NCI-H345 (cell line): ENCODE results near the gene PYGB.

Source experiments
- DNase-seq: peaks from one replicate; lab custom pipeline; 2025; lab: John Stamatoyannopoulos, UW

PYGB gene

DNA sequence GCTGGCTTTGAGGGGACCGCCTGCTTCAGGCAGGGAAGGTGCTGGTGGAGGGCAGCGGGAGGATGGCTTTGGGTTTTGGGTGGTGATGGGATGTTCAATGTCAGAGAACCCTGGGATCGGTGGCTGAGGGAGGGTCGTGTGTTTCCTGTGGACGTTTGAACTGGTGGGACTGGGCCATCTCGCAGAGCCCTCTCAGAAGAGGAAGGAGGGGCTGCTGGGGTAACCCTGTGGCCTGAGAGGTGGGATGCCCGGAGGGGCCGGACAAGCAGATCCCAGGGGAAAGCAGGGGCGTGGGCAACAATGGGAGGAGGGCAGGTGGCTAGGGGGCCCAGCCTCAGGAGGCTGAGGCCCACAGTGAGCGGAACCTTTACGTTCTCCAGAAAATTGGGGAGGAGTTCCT is 34.9 kb downstream of the PYGB start:
- no peak for DNase-seq

DNA sequence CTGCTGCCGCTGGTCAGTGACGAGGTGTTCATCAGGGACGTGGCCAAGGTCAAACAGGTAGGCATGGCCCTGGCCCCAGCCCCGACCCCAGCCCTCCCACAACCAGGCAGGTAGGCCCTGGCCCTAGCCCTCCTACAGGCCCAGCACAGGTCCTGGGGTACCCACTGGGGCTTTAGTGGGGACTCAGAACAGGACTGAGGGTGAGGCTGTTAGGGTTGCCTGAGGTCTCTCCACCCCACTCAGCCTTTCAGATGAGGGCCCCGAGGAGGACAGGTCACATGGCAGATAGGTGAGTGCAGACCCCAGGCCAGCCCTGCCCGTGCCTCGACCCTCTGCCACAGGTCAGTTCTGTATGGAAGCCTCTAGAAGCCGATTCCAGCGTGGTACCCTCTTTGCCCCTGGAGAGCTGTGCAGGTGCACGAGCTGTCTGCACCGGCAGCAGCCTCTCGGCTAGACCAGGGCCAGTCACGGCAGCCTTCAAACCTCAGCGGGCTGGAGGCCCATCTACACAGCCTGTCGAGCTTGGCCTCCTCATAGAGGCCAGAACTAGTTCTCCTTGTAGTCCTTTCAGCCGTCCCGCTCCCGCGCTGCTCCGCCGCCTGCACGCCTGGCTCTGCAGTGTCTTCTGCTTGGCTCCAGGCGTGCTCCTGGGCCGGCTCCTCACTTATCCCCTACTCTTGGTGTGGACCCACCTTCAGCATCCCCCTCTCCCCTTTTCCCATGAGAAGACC is 35.5 kb downstream of the PYGB start:
- DNase-seq, result no peak

DNA sequence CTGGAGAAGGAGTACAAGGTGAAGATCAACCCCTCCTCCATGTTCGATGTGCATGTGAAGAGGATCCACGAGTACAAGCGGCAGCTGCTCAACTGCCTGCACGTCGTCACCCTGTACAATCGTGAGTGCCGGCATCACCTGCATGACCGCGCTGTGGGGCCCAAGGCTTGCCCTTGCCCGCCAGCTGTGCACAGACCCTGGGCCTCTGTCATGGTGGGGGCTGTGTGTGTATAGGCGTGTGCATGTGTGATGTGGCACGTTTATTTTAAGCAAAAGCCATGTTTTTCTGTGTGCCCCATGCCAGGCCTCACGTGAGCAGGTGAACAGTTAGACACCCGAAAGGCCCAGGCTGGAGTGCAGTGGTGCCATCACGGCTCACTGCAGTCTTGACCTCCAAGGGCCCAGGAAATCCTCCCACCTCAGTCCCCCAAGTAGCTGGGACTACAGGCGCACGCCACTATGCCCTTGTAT is 36.3 kb downstream of the PYGB start:
- no peak for DNase-seq

DNA sequence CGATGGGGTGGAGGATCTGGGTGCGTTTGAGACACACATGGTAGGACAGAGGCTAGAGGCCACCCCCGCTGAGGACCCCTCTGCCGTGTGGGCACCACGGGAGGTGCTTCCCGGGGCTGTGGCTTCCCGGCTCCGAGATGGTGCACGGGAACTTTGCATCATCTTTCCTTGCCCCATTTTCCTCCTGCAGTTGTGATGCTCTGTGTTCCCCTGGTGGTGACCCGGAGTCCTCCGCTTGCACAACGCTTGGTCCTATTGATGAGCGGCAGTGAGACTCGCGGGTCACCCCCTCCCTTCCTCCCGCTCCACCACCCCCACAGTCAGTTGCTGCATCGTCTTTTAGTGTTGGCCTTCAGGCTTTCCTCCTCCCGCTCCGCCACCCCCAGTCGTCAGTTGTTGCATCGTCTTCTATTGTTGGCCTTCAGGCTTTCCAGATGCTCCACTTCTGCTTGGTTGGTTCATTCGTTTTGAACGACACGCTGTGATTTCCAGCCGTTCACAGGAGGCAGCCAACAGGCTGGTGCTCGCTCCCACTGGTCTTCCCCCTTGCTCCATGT is 37.3 kb downstream of the PYGB start:
- no peak for DNase-seq

DNA sequence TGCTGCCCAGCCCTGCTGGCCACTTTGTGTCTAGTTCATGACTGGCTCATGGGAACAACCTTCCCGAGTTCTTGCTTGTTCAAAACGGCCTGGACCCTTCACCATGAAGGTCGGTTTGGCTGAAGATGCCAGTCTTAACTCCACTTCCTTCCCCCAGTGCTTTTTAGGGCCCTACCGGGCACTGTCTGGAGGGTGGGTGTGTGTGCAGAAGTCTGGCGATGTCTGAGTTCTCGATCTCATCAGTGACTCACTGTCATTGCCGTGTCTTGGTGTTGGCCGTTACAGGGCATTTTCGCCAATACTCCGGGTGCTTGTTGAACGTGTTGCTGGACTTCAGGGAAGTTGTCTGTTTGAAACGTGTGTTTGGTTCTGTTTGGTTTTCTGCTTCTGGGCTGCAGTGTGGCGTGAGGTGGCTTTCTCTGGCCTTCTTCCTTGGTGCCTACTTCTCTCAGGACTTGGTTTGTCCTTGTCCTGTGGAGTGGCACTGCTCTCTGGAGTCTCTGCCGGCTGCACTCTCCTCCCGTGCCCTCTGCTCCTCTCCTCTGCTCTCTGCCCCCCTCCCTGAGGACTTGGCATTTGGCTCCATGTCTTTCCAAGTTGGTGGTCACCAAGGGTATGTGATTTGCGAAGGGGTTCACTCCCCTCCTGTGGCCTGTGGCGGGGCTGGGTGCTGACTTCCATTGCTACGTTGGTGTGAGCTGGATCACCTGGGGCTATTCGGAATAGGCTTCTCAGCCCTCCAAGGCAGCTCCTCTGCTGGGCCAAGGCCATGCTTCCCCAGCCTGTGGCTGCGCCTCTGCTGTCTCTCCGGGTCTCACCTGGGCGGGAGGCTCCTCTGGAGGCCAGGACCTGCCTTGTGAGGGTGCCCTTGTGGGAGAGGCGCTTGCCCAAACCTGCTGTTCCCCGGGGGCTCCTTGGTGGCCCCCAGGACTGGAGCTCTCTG is 38.2 kb downstream of the PYGB start:
- no peak for DNase-seq

DNA sequence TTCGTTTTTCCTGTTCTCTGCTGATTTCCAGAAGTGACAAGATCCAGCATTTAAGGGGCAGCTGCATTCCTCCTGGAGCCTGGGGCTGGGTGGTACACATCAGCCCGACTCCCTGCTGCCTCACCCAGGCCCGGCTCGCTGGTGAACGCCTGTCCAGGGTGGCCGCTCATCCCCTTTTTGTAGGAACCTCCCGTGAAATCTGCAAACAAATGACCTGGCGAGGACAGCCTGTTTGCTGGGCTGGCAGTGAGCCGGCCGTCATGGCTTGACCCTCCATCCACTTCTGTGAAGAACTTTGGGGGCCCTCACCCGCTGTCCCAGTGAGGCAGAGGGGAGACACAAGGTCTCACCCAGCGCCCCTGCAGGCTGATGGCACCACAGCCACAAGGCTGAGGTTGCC is 39.0 kb downstream of the PYGB start:
- no peak for DNase-seq

DNA sequence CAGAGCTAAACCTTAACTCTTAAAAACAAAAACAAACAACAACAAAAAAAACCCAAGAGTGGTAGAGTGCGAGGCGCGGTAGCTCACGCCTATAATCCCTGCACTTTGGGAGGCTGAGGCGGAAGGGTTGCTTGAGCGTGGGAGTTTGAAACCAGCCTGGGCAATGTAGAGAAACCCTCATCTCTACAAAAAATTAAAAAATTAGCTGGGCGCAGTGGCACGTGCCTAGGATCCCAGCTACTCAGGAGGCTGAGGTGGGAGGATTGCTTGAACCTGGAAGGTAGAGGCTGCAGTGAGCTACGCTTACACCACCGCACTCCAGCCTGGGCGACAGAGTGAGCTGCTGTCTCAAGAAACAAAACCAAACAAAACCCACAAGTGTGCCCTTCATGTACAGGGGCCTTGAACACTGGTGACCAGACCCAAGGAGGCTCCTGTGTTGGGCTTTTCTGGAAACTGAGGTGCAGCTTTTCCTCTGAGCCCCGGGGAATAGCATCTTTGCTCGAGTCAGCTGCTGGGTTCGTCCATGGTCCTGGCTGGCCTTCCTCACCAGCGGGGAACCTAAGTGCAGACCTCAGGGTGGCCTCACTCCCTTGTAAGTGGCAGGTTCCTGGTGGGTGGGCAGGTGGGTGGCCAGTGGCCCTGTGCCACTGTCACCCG is 39.9 kb downstream of the PYGB start:
- no peak for DNase-seq

DNA sequence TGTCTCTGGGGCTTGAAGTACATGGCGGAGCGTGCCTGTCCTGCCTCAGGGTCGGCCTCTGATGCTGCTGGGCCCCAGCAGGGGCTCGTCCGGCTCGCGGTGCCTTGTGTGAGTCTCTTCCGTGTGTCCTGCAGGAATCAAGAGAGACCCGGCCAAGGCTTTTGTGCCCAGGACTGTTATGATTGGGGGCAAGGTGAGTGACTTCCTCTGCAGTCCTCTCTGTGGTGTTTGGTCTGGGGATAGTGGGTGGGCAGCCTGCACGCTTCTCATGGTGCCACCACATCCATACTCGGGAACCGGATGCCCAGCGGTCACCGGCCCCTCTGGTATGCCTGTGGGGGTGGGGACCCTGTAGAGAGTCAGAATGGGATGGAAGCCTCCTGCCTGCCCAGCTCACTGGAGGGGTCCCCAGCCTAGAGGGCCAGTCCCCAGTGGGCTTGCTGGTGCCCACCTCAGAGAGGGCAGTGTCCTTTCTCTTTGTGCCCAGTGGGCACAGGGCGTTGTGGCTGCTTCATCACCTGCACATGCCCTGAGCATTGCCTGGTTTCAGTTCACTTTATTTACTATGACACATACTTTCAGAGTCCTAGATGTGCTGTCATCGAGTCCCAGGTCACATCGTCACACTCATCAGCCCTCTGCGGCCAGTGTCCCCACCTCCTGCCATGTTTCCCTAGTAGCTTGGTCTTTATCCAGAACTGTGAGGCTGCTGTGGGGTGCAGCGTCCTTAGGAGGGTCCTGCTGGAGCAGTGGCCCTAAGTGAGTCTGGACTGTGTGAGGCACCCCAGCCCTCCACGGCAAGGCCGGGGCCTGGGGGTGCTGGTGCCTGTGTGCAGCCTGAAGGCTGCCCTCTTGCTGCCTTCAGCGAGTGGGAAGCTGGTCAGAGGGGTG is 40.7 kb downstream of the PYGB start:
- DNase-seq, result no peak

DNA sequence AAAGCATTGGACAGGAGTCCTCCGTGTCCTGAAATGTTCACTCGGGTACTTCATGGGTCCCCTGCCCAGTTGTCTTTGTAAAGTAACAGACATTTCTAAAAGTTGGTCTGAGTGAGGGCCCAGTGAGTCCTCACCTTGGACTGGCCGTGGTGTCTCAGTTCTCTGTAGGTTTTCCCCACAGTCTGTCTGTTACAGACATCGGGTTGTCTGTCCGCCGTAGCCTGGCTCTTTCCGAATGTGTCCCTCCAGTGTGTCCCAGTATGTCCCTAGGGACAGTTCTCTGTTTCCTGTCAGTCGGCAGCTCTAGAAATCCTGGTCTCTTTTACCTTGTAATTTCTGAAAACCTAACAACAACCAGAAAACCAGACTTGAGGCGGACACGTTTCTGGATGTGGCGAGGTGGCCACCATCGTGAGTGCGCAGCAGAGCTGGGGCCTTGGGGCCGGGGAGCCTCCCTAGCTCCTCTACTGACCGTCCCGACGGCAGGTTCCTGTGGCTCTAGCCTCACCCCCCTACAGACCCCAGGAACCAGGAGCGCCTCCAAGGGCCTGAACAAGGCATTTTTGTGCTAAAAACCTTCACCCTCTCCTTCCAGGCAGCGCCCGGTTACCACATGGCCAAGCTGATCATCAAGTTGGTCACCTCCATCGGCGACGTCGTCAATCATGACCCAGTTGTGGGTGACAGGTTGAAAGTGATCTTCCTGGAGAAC is 42.2 kb downstream of the PYGB start:
- no peak for DNase-seq

DNA sequence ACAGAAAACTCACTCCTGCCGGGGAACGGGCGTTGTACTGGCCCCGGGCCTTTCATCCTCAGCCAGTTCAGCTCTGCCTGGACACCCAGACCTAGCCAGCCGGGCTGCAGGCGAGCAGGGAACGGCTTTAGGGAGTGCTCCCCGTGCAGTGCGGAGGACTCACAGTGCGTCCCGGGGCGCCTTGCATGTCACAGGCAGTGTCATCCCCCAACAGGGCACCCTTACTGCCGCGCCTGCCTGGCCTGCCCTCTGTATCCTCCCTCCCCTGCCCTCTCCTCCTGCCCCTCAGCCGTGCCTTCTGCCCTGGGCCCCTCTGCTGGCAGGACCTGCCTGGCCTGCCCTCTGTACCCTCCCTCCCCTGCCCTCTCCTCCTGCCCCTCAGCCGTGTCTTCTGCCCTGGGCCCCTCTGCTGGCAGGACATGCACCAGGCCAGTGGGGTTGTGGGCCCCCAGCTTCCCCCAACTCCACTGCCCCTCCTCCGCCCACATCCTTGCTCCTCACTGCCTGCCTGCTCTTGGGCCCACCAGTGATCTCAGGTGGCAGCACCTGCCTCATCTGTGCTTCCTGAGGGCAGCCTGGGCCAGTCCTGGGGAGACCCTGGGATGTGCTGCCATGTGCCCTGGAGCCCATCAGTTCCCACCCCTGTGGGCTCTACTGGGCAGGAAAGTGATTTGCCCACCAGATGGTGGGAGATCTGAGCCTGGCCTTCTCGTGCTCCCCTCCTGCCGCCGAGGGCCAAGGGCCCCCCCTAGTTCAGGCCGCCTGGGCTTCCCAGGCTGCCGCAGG is 43.0 kb downstream of the PYGB start:
- DNase-seq, result no peak

DNA sequence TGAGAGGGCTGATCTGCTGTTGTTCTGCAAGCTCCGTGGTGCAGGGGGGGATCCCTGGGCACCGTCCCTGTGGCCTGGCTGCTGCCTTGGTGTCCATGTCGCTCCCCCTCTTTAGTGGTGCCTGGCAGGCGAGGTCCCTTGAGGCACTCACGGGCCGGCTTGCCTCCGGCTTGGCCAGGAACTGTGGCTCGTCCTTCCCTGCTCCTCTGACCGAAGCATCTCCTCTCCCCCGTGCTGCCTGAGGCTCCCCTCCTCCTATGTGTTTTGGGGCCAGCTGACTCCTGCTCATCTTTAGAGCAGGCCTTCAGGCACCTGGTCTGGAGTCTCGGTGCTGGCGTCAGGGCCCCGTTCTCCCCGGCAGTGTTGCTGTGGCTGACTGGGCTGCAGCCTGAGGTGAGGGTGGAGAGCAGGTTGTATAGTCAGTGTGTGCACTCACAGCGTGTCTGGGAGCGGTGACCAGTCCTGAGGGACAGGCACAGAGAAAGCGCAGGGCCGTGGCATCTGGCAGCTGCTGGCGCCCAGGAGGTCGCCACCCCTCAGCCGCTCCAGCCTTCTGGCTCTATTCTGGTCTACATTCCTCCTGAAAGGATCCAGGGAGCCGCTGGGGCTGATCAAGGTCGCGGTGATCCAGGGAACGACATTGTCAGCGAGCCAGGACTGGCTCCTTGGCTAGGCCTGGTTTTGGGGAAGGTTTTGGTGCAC is 43.7 kb downstream of the PYGB start:
- DNase-seq, result no peak

DNA sequence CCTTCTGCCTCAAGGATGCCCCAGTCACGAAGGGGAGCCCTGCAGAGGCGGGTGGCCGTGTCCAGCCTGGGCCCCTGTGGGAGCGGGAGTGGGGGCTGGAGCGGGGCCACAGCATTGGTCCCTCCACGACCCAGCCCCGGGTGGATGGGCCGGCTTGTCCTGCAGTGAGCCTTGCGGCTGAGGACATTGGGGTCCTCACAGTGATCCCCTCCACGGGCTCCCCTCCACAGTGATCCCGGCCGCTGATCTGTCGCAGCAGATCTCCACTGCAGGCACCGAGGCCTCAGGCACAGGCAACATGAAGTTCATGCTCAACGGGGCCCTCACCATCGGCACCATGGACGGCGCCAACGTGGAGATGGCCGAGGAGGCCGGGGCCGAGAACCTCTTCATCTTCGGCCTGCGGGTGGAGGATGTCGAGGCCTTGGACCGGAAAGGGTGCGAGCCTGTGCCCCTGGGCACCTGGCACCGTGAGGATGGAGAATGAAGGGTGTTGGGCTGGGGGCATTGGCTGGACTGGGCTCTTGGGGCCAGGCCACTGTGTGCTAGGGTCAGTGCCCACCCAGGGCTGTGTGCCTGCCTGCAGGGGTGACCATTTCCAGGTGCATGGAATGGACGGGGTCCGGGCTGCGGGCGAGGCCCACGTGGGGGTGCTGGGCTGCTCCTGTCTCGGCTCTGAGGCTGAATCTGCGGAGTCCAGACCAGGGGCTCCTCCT is 44.4 kb downstream of the PYGB start:
- DNase-seq, result no peak

DNA sequence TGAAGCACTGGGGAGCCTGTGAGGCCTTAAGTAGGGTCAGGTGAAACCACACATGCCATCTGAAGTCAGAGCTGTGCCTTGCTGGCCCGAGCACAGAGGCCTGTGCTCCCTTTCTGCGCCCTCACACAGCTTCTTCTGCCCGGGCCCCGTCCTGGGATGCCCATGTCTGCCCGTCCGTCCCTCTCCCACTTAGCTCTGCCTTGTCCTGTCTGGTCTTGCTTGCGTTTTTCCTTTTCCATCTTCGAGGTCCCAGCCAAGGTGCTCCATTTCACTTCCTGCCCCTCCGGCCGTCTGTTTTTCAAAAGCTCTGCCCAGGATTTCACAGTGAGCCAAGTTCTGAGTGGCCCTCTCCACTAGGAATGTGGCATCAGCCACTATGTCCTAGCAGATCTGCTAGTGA is 45.6 kb downstream of the PYGB start:
- DNase-seq, result no peak

DNA sequence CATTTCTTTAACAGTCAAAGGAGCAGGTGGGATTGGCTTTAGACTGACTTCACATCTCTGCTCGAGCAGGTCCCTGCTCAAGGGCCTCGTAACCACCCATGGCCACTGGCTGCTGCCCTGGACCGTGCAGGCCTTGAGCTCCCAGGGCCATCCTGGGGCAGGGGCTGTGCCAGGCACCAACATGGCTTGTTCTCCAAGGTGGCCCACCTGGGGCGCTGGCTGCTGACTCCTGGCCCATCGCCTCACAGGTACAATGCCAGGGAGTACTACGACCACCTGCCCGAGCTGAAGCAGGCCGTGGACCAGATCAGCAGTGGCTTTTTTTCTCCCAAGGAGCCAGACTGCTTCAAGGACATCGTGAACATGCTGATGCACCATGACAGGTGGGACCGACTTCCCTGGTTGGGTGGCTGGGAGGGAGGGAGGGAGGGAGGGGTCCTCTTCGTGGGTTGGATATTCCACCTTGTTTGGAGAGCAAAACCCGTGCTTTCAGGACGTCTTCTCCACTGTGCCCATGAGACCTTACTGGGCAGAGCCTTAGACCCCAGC is 46.1 kb downstream of the PYGB start:
- no peak for DNase-seq

DNA sequence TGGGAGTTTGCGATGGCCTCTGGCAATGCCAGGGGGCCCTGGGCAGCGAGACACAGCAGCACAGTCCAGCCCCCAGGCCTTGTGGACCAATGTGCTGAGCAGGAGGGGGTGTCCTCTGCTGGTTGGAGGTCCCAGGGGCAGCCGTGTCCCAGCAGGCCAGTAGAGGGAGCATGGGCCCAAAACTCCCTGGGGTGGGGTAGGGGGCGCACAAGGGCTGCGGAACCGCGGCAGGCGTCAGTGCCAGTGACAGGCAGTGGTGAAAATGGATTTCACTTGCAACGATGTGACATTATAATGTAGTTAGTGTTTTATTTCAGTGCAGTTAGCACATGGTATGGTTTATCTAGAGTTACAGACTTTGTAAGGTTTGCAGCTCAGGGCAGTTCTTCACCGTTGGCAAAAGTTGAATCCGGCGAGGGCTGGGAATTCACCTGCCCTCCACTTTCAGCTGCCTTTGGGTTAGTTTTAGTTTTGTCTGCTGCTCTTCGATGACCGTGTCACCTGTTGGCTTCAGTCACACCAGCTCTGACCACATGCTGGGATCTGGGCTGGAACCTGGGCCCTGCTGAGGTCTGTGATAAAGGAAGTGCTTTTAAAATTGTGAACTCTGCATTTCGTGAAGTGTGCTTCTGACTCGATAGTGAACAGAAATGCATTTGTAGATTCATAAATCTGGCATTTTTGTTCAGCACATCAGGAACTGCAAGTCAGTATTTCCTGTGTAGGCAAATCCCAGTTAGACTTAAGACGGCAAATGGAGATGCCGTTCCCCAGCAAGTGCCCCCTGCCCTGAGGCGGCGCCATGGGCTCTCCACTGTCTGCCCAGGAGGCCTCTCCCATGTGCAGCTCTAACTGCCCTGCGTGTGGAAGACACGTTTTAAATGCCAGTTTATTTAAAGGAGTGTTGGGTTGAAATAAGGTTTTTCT is 46.8 kb downstream of the PYGB start:
- peak; percentile 48 for DNase-seq

DNA sequence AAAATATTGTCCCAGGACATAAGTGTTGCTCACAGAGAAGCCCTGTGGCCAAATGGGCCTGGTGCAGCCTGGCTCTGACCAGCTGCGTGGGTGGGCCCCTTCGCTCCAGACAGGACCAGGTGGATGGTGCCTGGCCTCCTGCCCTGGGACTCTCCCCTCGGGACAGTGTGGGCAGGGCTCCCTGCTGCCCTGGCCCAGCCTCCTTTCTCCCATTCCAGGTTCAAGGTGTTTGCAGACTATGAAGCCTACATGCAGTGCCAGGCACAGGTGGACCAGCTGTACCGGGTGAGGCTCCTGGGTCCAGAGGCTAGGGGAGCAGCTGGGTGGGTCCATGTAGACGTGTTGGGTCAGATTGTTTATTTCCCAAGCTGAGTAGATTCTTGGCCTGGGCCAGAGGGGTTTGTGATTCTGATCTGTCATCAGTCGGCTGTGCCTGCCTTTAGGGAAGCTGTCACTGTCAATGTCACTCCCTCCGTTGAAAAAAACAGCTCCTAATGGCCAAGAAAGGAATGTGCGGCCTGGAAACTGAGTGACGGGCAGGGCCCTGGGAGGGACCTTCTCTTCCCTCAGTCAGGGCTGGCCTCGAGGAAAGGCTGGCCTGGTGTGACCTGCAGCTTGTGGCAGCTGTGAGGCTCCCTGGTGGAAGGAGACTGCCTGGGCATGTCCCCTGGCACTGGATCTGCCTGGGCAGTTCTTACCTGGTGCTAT is 47.7 kb downstream of the PYGB start:
- no peak for DNase-seq
